CD4-positive, alpha-beta T cell treated with Interleukin-10 for 1 hour (primary cell): ENCODE data around the gene COL25A1.

Experiments
- DNase-seq: peaks from one replicate; pipeline ENCODE4 v3.0.0-alpha.2; 2020

The COL25A1 gene

GRCh38 chr4:109302361-109303139 lies at the start of gene COL25A1:
COL25A1 (minus strand) TSS chr4:109302658.
- peak; percentile 38 for DNase-seq

GRCh38 chr4:109350121-109350520 lies 47.7 kb upstream of the COL25A1 start:
- no peak for DNase-seq

- DNase-seq, result no peak
Measured at GRCh38 chr4:109334129-109335105, 32.0 kb upstream of the COL25A1 start.

GRCh38 chr4:109332926-109333464 lies 30.5 kb upstream of the COL25A1 start:
- no peak for DNase-seq

GRCh38 chr4:109327641-109328040 lies 25.2 kb upstream of the COL25A1 start:
- no peak for DNase-seq

GRCh38 chr4:109325698-109326097 lies 23.2 kb upstream of the COL25A1 start:
- DNase-seq, result no peak

GRCh38 chr4:109323348-109323747 lies 20.9 kb upstream of the COL25A1 start:
- DNase-seq, result no peak

- DNase-seq, result no peak
Measured at GRCh38 chr4:109321232-109321631, 18.8 kb upstream of the COL25A1 start.

GRCh38 chr4:109319684-109320083 lies 17.2 kb upstream of the COL25A1 start:
- DNase-seq, result no peak

- DNase-seq, result no peak
Measured at GRCh38 chr4:109319156-109319555, 16.7 kb upstream of the COL25A1 start.

- no peak for DNase-seq
Measured at GRCh38 chr4:109315818-109316217, 13.4 kb upstream of the COL25A1 start.

GRCh38 chr4:109315341-109315740 lies 12.9 kb upstream of the COL25A1 start:
- DNase-seq, result no peak

GRCh38 chr4:109313168-109314133 lies 11.0 kb upstream of the COL25A1 start:
- DNase-seq, result no peak

- no peak for DNase-seq
Measured at GRCh38 chr4:109303140-109303496, 660 bp upstream of the COL25A1 start.

GRCh38 chr4:109301651-109302360 lies 652 bp downstream of the COL25A1 start:
- DNase-seq, result no peak

GRCh38 chr4:109298279-109299010 lies 4.0 kb downstream of the COL25A1 start:
- no peak for DNase-seq

- no peak for DNase-seq
Measured at GRCh38 chr4:109296527-109296926, 5.9 kb downstream of the COL25A1 start.

GRCh38 chr4:109295081-109295480 lies 7.4 kb downstream of the COL25A1 start:
- no peak for DNase-seq

GRCh38 chr4:109294468-109295020 lies 7.9 kb downstream of the COL25A1 start:
- DNase-seq, result no peak

- peak; percentile 12 for DNase-seq
Measured at GRCh38 chr4:109294006-109294405, 8.5 kb downstream of the COL25A1 start.
